Colonic mucosa (tissue), 4 donors: ENCODE measurements around the gene DNLZ. TPM values are rescaled to one million over a fixed set of nuclear protein-coding genes. Genes with fewer than 3 reads are reported as not detected.
A peak's percentile ranks its signal among the peaks of the same experiment; 100 is the strongest.

Experiments used
- DNase-seq: peaks from one replicate; pipeline ENCODE4 v3.0.0-alpha.2; 2020
- H3K27ac ChIP-seq: fragments of 200-600 bp; one replicate; pipeline ENCODE4 v1.8.0; 2021
- H3K27me3 ChIP-seq: fragments of 200-600 bp; one replicate; pipeline ENCODE4 v1.8.0; 2021
- H3K36me3 ChIP-seq: fragments of 200-600 bp; one replicate; pipeline ENCODE4 v1.8.0; 2021
- H3K4me1 ChIP-seq: fragments of 200-600 bp; one replicate; pipeline ENCODE4 v1.8.0; 2021; ENCODE audit warnings: mild to moderate bottlenecking
- H3K4me3 ChIP-seq: fragments of 200-600 bp; one replicate; pipeline ENCODE4 v1.8.0; 2021
- H3K9ac ChIP-seq, 2 donors: one replicate each; pipeline ENCODE4 v1.7.0; 2013; ENCODE audit warnings: control low read depth in 2 of 2, low read depth in 2 of 2, low read length in 2 of 2
- H3K9me3 ChIP-seq: fragments of 200-600 bp; one replicate; pipeline ENCODE4 v1.8.0; 2021
- intact Hi-C: fragments of 100-400 bp; cut with DNase I; formaldehyde crosslinking; loops from one replicate; pipeline ENCODE4 v1.14.1; 2022
- total RNA-seq, 2 donors: library from RNA; stranded (reverse); fragmentation: NEBNext Ultra II Directional in 1 of 2; extraction: Animal tissue kit (Norgen Biotek cat#: 25700) in 1 of 2; gene quantifications; one replicate each; pipeline ENCODE4 v1.2.1, GENCODE V29; 2021
- TF ChIP-seq, protein P1 (sequence below): fragments of 200-600 bp; IDR thresholded peaks from one replicate; pipeline ENCODE4 v1.8.0; 2022; ENCODE audit warnings: antibody characterized with exemption, mild to moderate bottlenecking
- donor health status: healthy.
- donor health status: DM: no; HTN: no; CAD: no.
- donor health status: DM: no; HTN: no; CAD: no.

Gene DNLZ
- total RNA-seq, 2 donors from 2014 or later, result 10.0 to 10.8 TPM

GRCh38 chr9:136366826-136367225 is 3.3 kb upstream of the DNLZ start:
- Histone ChIP-seq H3K9me3 (no peaks in the 10 kb centered on the region), H3K27me3 (no peaks in the 10 kb centered on the region), H3K36me3 (no peaks in the 10 kb centered on the region), H3K27ac (no peak overlapping the region), H3K4me1 (peaks cover 9% of the 10 kb centered on the region), H3K9ac (no peak overlapping the region), H3K4me3 (no peak overlapping the region)
- intact Hi-C loops, result no loop called here
- TF ChIP-seq, protein P1, sequence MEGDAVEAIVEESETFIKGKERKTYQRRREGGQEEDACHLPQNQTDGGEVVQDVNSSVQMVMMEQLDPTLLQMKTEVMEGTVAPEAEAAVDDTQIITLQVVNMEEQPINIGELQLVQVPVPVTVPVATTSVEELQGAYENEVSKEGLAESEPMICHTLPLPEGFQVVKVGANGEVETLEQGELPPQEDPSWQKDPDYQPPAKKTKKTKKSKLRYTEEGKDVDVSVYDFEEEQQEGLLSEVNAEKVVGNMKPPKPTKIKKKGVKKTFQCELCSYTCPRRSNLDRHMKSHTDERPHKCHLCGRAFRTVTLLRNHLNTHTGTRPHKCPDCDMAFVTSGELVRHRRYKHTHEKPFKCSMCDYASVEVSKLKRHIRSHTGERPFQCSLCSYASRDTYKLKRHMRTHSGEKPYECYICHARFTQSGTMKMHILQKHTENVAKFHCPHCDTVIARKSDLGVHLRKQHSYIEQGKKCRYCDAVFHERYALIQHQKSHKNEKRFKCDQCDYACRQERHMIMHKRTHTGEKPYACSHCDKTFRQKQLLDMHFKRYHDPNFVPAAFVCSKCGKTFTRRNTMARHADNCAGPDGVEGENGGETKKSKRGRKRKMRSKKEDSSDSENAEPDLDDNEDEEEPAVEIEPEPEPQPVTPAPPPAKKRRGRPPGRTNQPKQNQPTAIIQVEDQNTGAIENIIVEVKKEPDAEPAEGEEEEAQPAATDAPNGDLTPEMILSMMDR, result no peak
- DNase-seq, result no peak

- Histone ChIP-seq H3K27ac (no peak overlapping the region), H3K9me3 (no peaks in the 10 kb centered on the region), H3K36me3 (no peaks in the 10 kb centered on the region), H3K27me3 (no peaks in the 10 kb centered on the region), H3K9ac (no peak overlapping the region), H3K4me3 (no peak overlapping the region), H3K4me1 (peaks cover 9% of the 10 kb centered on the region)
- TF ChIP-seq, protein P1, result no peak
- no peak for DNase-seq
- intact Hi-C loops, result no loop called here
Observed at GRCh38 chr9:136365775-136366222, 2.3 kb upstream of the DNLZ start.

- Histone ChIP-seq H3K9me3 (no peaks in the 10 kb centered on the region), H3K36me3 (no peaks in the 10 kb centered on the region), H3K4me3 (no peak overlapping the region), H3K9ac (no peak overlapping the region), H3K27me3 (no peaks in the 10 kb centered on the region), H3K4me1 (peaks cover 9% of the 10 kb centered on the region), H3K27ac (no peak overlapping the region)
- intact Hi-C loops, result no loop called here
- no peak for DNase-seq
- TF ChIP-seq, protein P1, result no peak
Observed at GRCh38 chr9:136364942-136365774, 1.6 kb upstream of the DNLZ start.

DNA sequence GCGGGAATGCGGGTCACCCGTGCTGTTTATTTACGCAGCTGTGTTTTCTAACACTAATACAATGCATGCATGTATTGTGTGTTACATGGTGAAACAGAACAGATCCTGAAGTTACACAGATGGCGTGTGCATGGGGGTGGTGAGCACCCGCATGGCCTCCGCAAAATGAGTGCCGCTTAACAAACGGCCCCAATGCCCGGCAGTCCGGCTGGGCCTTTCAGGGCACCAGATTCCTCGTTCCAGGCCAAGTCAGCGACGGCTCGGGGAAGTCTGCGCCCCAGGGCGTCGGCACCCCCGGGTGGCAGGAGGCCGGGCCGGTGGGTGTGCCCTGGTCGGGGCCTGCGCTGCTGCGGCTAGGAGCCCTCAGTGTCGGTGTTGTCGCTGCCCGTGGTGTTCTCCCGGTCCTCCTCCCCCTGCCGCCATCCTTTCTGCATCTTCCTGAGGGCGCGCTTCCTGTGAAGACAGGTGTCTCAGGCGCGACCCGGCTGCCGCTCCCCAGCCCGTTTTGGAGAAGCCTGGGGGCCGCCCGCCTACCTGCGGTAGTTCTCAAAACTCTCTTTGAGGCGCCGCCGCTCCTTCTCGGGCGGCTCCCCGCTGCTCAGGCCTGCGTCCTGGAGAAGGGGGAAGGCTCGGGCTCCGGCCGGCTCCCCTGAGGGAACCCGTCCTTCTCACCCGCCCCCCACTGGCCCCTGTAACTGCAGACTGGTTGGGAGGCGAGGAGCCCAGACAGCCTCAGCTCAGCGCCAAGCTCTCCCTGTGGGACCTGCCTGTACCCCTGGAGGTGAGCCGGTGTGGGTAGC is 605 bp upstream of the DNLZ start:
- no peak for DNase-seq
- TF ChIP-seq, protein P1, result no peak
- no peak overlapping the region for H3K9ac ChIP-seq
- H3K27me3 ChIP-seq, result no peaks in the 10 kb centered on the region
- H3K4me1 ChIP-seq, result peaks cover 9% of the 10 kb centered on the region
- intact Hi-C loops, result no loop called here
- no peaks in the 10 kb centered on the region for H3K9me3 ChIP-seq
- H3K27ac ChIP-seq, result no peak overlapping the region
- H3K4me3 ChIP-seq, result no peak overlapping the region
- no peaks in the 10 kb centered on the region for H3K36me3 ChIP-seq

DNA sequence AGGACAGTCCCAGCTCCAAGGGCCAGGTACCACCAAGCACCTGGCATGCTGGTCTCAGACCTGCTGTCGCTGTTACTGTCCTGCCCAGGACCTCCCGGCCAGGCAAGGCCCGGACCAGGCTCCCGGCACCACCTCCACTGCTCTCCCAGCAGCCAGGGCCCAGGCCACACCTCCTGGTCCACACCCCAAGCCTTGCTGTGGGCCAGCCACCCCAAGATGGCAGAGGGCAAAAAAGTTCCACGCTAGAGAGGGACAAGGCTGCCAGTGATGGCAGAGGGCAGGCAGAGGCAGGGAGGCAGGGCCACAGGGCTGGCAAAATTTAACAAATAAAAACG is 1.1 kb downstream of the DNLZ start:
- Histone ChIP-seq H3K27ac (peak overlapping the region; percentile 0), H3K27me3 (no peaks in the 10 kb centered on the region), H3K4me3 (no peak overlapping the region), H3K9me3 (no peaks in the 10 kb centered on the region), H3K4me1 (peaks cover 9% of the 10 kb centered on the region), H3K36me3 (no peaks in the 10 kb centered on the region), H3K9ac (peak overlapping the region in 1 of 2 donors; percentile 3)
- intact Hi-C loops, result no loop called here
- TF ChIP-seq, protein P1, result no peak
- peak; percentile 34 for DNase-seq
